HG03565 (cell line): ENCODE measurements around the gene SUSD2.
"Not testable (repeated sequence)": the region's sequence is repeated elsewhere in the genome, so short reads cannot be mapped to it uniquely, and the experiment has no call there.

Experiments
- ATAC-seq: cut with Tn5 transposase; IDR thresholded peaks from one replicate; pipeline ENCODE4 v1.9.1; 2021; ENCODE audit warnings: mild to moderate bottlenecking, moderate library complexity; ENCODE audit not compliant: unreplicated experiment

The SUSD2 gene

GRCh38 chr22:24181088-24181995, at the start of gene SUSD2:
SUSD2 (plus strand) TSS chr22:24181487; CDS start chr22:24181520, 33 bp downstream.
- ATAC-seq: no peak

- no peak for ATAC-seq
These were observed 47.9 kb upstream of the SUSD2 start for GRCh38 chr22:24133187-24133965.

GRCh38 chr22:24134090-24134846, 47.0 kb upstream of the SUSD2 start:
- no peak for ATAC-seq

GRCh38 chr22:24136533-24136932, 44.8 kb upstream of the SUSD2 start:
- ATAC-seq: not testable (repeated sequence)

- no peak for ATAC-seq
These were observed 43.7 kb upstream of the SUSD2 start for GRCh38 chr22:24137595-24137994.

- no peak for ATAC-seq
These were observed 42.5 kb upstream of the SUSD2 start for GRCh38 chr22:24138649-24139420.

- ATAC-seq: no peak
These were observed 40.9 kb upstream of the SUSD2 start for GRCh38 chr22:24140357-24140756.

GRCh38 chr22:24141586-24141985, 39.7 kb upstream of the SUSD2 start:
- no peak for ATAC-seq

GRCh38 chr22:24142241-24142640, 39.0 kb upstream of the SUSD2 start:
- ATAC-seq: no peak

- ATAC-seq: no peak
These were observed 38.5 kb upstream of the SUSD2 start for GRCh38 chr22:24142831-24143230.

GRCh38 chr22:24144056-24144777, 37.1 kb upstream of the SUSD2 start:
- no peak for ATAC-seq

GRCh38 chr22:24144778-24145085, 36.6 kb upstream of the SUSD2 start:
- ATAC-seq: no peak

- ATAC-seq: no peak
These were observed 35.7 kb upstream of the SUSD2 start for GRCh38 chr22:24145446-24146193.

GRCh38 chr22:24146194-24146616, 35.1 kb upstream of the SUSD2 start:
- peak; percentile 69 for ATAC-seq

- no peak for ATAC-seq
These were observed 34.4 kb upstream of the SUSD2 start for GRCh38 chr22:24146791-24147353.

- ATAC-seq: no peak
These were observed 33.6 kb upstream of the SUSD2 start for GRCh38 chr22:24147666-24148065.

GRCh38 chr22:24148266-24149197, 32.8 kb upstream of the SUSD2 start:
- no peak for ATAC-seq

GRCh38 chr22:24149198-24149590, 32.1 kb upstream of the SUSD2 start:
- ATAC-seq: no peak
